Body of pancreas (tissue), 4 donors: ENCODE measurements around the gene IFT122.

ENCODE experiments used
- CTCF ChIP-seq, 7 experiments: fragments of 450-650 bp in 4 of 7; fragments of 200-600 bp in 3 of 7; sonication (generic) in 3 of 7; IDR thresholded peaks; one replicate each; pipeline ENCODE4 v1.5.1; 2016 to 2019; ENCODE audit warnings: antibody characterized with exemption in 7 of 7
- POLR2A ChIP-seq, 3 donors: fragments of 450-650 bp; IDR thresholded peaks; one replicate each; pipeline ENCODE4 v1.6.1; 2016; ENCODE audit warnings: antibody characterized with exemption in 3 of 3, mild to moderate bottlenecking in 2 of 3

GRCh38 chr3:129565902-129566301 is 125.9 kb downstream of the IFT122 start:
- no peak for TF ChIP-seq CTCF (IDR thresholded peaks at IDR 0.05)
- TF ChIP-seq POLR2A (IDR thresholded peaks at IDR 0.05), result no peak
